Measurements from ENCODE around the gene CAPN10. TPM values are rescaled to one million over a fixed set of nuclear protein-coding genes. Genes with fewer than 3 reads are reported as not detected.
A peak's percentile ranks its signal among the peaks of the same experiment; 100 is the strongest.

The CAPN10 gene
- total and polyA plus RNA-seq, 2 experiments from 2014 or later, result 10.0 to 29.5 TPM

DNA sequence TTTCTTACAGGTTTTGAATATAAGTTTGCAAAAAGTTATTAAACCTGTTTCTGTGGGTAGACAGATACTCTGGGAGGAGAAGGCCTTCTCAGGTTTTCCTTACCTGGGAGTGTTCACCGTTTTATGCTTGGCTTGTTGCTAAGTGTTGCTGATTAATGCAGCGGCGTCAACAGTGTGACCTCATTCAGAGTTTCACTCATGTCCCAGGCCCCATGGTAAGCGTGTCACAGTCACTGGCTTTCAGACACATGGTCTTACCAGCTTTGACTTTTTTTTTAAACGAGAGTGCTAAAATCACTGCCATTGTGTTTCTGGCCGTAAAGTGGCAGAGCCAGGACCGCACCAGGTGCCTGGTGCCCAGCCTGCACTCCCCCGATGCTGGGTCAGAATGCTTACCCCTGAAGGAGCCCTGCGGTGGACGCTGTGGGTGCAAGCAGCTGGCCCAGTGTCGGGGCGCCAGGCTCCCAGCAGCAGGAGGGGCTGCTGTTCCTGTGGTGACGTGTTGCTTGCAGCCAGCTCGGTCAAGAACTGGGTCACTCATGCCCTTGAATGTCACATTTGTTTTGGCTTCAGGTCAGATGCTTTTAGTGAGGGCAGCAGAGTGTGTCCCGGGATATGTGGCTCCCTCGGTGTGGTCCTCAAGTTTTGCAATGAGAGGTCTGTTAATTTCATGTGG, 3.5 kb downstream of the CAPN10 start:
- Histone ChIP-seq H3K4me2 (ENCODE audit: unreplicated experiment) (no peak overlapping the region), H4K20me1 (ENCODE audit: insufficient read depth) (no peaks in the 10 kb centered on the region), H3K36me3 (ENCODE audit: low read depth) (no peaks in the 10 kb centered on the region; the same call in 1 of the 2 replicates), H3K4me3 (no peak overlapping the region), H3K27ac (no peak overlapping the region), H2AFZ (no peak overlapping the region), H3K4me1 (ENCODE audit: insufficient read depth) (peaks cover 10% of the 10 kb centered on the region), H3F3A (ENCODE audit: insufficient read depth) (no peaks in the 10 kb centered on the region), H3K9ac (no peak overlapping the region), H3K9me3 (ENCODE audit: low read depth) (no peaks in the 10 kb centered on the region), H3K79me2 (ENCODE audit: insufficient read depth) (peaks cover 42% of the 10 kb centered on the region), H3K27me3 (replicated peaks; ENCODE audit: insufficient read depth) (no peaks in the 10 kb centered on the region), H3K9me2 (ENCODE audit: insufficient read depth) (no peaks in the 10 kb centered on the region)
- in situ Hi-C loops (cut with MboI), result no loop called here
- TF ChIP-seq EZH2phosphoT487 (IDR thresholded peaks at IDR 0.05; ENCODE audit: insufficient read depth, low read depth) (no peak), EZH2 (IDR thresholded peaks at IDR 0.05; ENCODE audit: insufficient read depth, poor library complexity, severe bottlenecking) (no peak)
- 83 to 86% methylated on average over 16 of the region's 16 CpGs for WGBS, 2 experiments (ENCODE audit: low coverage in 1 of 2, low lambda C conversion rate in 2 of 2, missing lambda C conversion rate in 2 of 2)
- DNase-seq, result no peak

DNA sequence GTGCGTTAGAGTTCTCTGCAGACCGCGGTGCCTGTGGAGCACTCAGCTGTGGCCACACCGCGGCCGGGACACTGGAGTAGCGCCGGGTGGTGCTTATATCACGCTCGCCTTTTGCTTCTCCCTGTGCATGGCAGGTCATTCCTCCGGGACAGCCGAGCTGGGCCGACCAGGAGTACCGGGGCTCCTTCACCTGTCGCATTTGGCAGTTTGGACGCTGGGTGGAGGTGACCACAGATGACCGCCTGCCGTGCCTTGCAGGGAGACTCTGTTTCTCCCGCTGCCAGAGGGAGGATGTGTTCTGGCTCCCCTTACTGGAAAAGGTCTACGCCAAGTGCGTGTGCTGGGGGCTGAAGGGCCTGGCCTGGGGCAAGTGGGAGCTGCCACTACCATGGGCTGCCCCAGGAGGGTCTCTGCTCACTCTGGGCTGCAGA, 4.2 kb downstream of the CAPN10 start:
- Histone ChIP-seq H3K4me1 (ENCODE audit: insufficient read depth) (peaks cover 5% of the 10 kb centered on the region; the same call in 1 of the 2 replicates), H3F3A (ENCODE audit: insufficient read depth) (no peaks in the 10 kb centered on the region), H4K20me1 (ENCODE audit: insufficient read depth) (no peaks in the 10 kb centered on the region), H3K27me3 (replicated peaks; ENCODE audit: insufficient read depth) (no peaks in the 10 kb centered on the region), H3K27ac (no peak overlapping the region), H3K36me3 (ENCODE audit: low read depth) (no peaks in the 10 kb centered on the region; the same call in 1 of the 2 replicates), H3K9me3 (ENCODE audit: low read depth) (no peaks in the 10 kb centered on the region), H3K79me2 (ENCODE audit: insufficient read depth) (peaks cover 35% of the 10 kb centered on the region), H2AFZ (no peak overlapping the region), H3K4me2 (ENCODE audit: unreplicated experiment) (no peak overlapping the region), H3K4me3 (no peak overlapping the region), H3K9me2 (ENCODE audit: insufficient read depth) (no peaks in the 10 kb centered on the region), H3K9ac (no peak overlapping the region)
- in situ Hi-C loops (cut with MboI), result no loop called here
- WGBS, 2 experiments (ENCODE audit: low coverage in 1 of 2, low lambda C conversion rate in 2 of 2, missing lambda C conversion rate in 2 of 2), result 96 to 98% methylated on average over 21 of the region's 21 CpGs
- TF ChIP-seq EZH2phosphoT487 (IDR thresholded peaks at IDR 0.05; ENCODE audit: insufficient read depth, low read depth) (no peak), EZH2 (IDR thresholded peaks at IDR 0.05; ENCODE audit: insufficient read depth, poor library complexity, severe bottlenecking) (no peak)
- DNase-seq, result no peak

DNA sequence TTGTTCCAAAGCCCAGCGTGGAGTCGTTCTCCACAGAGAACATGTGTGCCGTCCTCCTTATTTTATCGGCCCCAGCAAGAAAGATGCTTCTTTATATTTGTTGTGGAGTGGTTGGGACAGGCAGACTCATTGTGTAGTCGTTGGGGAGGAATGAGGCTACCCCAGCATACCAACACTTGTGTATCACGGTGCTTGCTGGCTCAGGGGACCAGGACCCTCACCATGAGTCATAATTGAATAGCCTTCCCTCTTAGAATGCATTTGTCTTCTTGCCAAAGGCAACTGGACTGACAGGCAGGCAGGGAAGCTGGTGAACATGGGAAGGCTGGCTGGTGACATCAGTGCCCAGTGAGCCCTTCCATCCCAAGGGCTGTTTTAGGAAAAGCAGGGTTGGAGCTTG, 4.7 kb downstream of the CAPN10 start:
- TF ChIP-seq EZH2phosphoT487 (IDR thresholded peaks at IDR 0.05; ENCODE audit: insufficient read depth, low read depth) (no peak), EZH2 (IDR thresholded peaks at IDR 0.05; ENCODE audit: insufficient read depth, poor library complexity, severe bottlenecking) (no peak)
- H3K9me3 ChIP-seq (ENCODE audit: low read depth), result no peaks in the 10 kb centered on the region
- no peaks in the 10 kb centered on the region for H4K20me1 ChIP-seq (ENCODE audit: insufficient read depth)
- H3K4me3 ChIP-seq, result no peak overlapping the region
- 59% methylated on average over 6 of the region's 6 CpGs for WGBS, 2 experiments (ENCODE audit: low coverage in 1 of 2, low lambda C conversion rate in 2 of 2, missing lambda C conversion rate in 2 of 2)
- no peak overlapping the region for H3K27ac ChIP-seq
- no peak overlapping the region for H3K4me2 ChIP-seq (ENCODE audit: unreplicated experiment)
- H3K79me2 ChIP-seq (ENCODE audit: insufficient read depth), result peaks cover 31% of the 10 kb centered on the region
- H3K36me3 ChIP-seq (ENCODE audit: low read depth), result no peaks in the 10 kb centered on the region; the same call in 1 of the 2 replicates
- H3F3A ChIP-seq (ENCODE audit: insufficient read depth), result no peaks in the 10 kb centered on the region
- H3K4me1 ChIP-seq (ENCODE audit: insufficient read depth), result peaks cover 5% of the 10 kb centered on the region; the same call in 1 of the 2 replicates
- no peaks in the 10 kb centered on the region for H3K9me2 ChIP-seq (ENCODE audit: insufficient read depth)
- H3K27me3 ChIP-seq (replicated peaks; ENCODE audit: insufficient read depth), result no peaks in the 10 kb centered on the region
- peak; percentile 11 for DNase-seq
- H2AFZ ChIP-seq, result no peak overlapping the region
- H3K9ac ChIP-seq, result no peak overlapping the region
- in situ Hi-C loops (cut with MboI), result no loop called here

GRCh38 chr2:240591784-240592183, 5.2 kb downstream of the CAPN10 start:
- Histone ChIP-seq H3K36me3 (ENCODE audit: low read depth) (no peaks in the 10 kb centered on the region; the same call in 1 of the 2 replicates), H3K27me3 (replicated peaks; ENCODE audit: insufficient read depth) (no peaks in the 10 kb centered on the region), H3K9me2 (ENCODE audit: insufficient read depth) (no peaks in the 10 kb centered on the region), H3K4me3 (no peak overlapping the region), H3F3A (ENCODE audit: insufficient read depth) (no peaks in the 10 kb centered on the region), H3K9me3 (ENCODE audit: low read depth) (no peaks in the 10 kb centered on the region), H3K9ac (no peak overlapping the region), H3K4me1 (ENCODE audit: insufficient read depth) (peaks cover 5% of the 10 kb centered on the region; the same call in 1 of the 2 replicates), H2AFZ (no peak overlapping the region), H4K20me1 (ENCODE audit: insufficient read depth) (no peaks in the 10 kb centered on the region), H3K79me2 (ENCODE audit: insufficient read depth) (peaks cover 31% of the 10 kb centered on the region), H3K27ac (no peak overlapping the region), H3K4me2 (ENCODE audit: unreplicated experiment) (no peak overlapping the region)
- in situ Hi-C loops (cut with MboI), result no loop called here
- no peak for TF ChIP-seq EZH2 (IDR thresholded peaks at IDR 0.05; ENCODE audit: insufficient read depth, poor library complexity, severe bottlenecking)
- TF ChIP-seq EZH2phosphoT487 (IDR thresholded peaks at IDR 0.05; ENCODE audit: insufficient read depth, low read depth), result no peak
- DNase-seq, result no peak
- WGBS, 2 experiments (ENCODE audit: low coverage in 1 of 2, low lambda C conversion rate in 2 of 2, missing lambda C conversion rate in 2 of 2), result 87 to 92% methylated on average over 13 of the region's 13 CpGs

Measured in GM23248 (cell line).